Endothelial cell (in vitro differentiated cells): ENCODE measurements around the gene CDC42. TPM values are rescaled to one million over a fixed set of nuclear protein-coding genes. Genes with fewer than 3 reads are reported as not detected.

Source experiments
- DNase-seq: peaks from one replicate; pipeline ENCODE4 v3.0.0; 2021; ENCODE audit warnings: low spot score
- H3K27ac Mint-ChIP-seq: one replicate; pipeline ENCODE4 v1.8.0; 2021; ENCODE audit warnings: mixed read lengths, inconsistent platforms; ENCODE audit not compliant: unreplicated experiment
- H3K27me3 Mint-ChIP-seq: one replicate; pipeline ENCODE4 v1.8.0; 2021; ENCODE audit warnings: mild to moderate bottlenecking, moderate library complexity, mixed read lengths, inconsistent platforms; ENCODE audit not compliant: unreplicated experiment
- H3K36me3 Mint-ChIP-seq: one replicate; pipeline ENCODE4 v1.8.0; 2021; ENCODE audit warnings: mild to moderate bottlenecking, low read depth, mixed read lengths, inconsistent platforms; ENCODE audit not compliant: unreplicated experiment
- H3K4me1 Mint-ChIP-seq: one replicate; pipeline ENCODE4 v1.8.0; 2021; ENCODE audit warnings: mild to moderate bottlenecking, mixed read lengths, inconsistent platforms; ENCODE audit not compliant: unreplicated experiment
- H3K4me3 Mint-ChIP-seq: one replicate; pipeline ENCODE4 v1.8.0; 2021; ENCODE audit warnings: mild to moderate bottlenecking, mixed read lengths, inconsistent platforms; ENCODE audit not compliant: unreplicated experiment
- H3K9me3 Mint-ChIP-seq: one replicate; pipeline ENCODE4 v1.8.0; 2021; ENCODE audit warnings: mixed read lengths, inconsistent platforms; ENCODE audit not compliant: unreplicated experiment
- CTCF ChIP-seq: fragments of 200-600 bp; sonication (generic); IDR thresholded peaks from one replicate; pipeline ENCODE4 v1.5.0; 2021; ENCODE audit warnings: antibody characterized with exemption; ENCODE audit not compliant: unreplicated experiment
- total RNA-seq: library from RNA; stranded (reverse); fragmentation: NEBNext Ultra II Directional; extraction: Animal tissue kit (Norgen Biotek cat#: 25700); gene quantifications from one replicate; pipeline ENCODE4 v1.2.1, GENCODE V29; 2021; ENCODE audit not compliant: unreplicated experiment

Gene CDC42
- total RNA-seq, 1 donor from 2014 or later, result 370 TPM

GRCh38 chr1:22043198-22043769 is 9.2 kb upstream of the CDC42 start:
- H3K4me3 Mint-ChIP-seq, result no peak overlapping the region
- no peak for DNase-seq
- no peaks in the 10 kb centered on the region for H3K9me3 Mint-ChIP-seq
- no peak for TF ChIP-seq CTCF
- H3K36me3 Mint-ChIP-seq, result peaks cover 3% of the 10 kb centered on the region
- peaks cover 8% of the 10 kb centered on the region for H3K27me3 Mint-ChIP-seq
- H3K4me1 Mint-ChIP-seq, result peaks cover 8% of the 10 kb centered on the region
- H3K27ac Mint-ChIP-seq, result no peak overlapping the region

- Mint-ChIP-seq H3K4me3 (peak overlapping the region; percentile 4), H3K36me3 (peaks cover 3% of the 10 kb centered on the region), H3K4me1 (peaks cover 14% of the 10 kb centered on the region), H3K27me3 (peaks cover 8% of the 10 kb centered on the region), H3K9me3 (no peaks in the 10 kb centered on the region), H3K27ac (no peak overlapping the region)
- no peak for DNase-seq
- TF ChIP-seq CTCF, result no peak
Measured at GRCh38 chr1:22044690-22045420, 7.7 kb upstream of the CDC42 start.

- no peak for DNase-seq
- Mint-ChIP-seq H3K4me3 (peak overlapping the region; percentile 4), H3K27me3 (peaks cover 3% of the 10 kb centered on the region), H3K4me1 (peaks cover 9% of the 10 kb centered on the region), H3K27ac (no peak overlapping the region), H3K36me3 (peaks cover 3% of the 10 kb centered on the region), H3K9me3 (no peaks in the 10 kb centered on the region)
- no peak for TF ChIP-seq CTCF
Measured at GRCh38 chr1:22045604-22046228, 6.8 kb upstream of the CDC42 start.

- peaks cover 17% of the 10 kb centered on the region for H3K27me3 Mint-ChIP-seq
- no peak for DNase-seq
- no peak overlapping the region for H3K27ac Mint-ChIP-seq
- peaks cover 10% of the 10 kb centered on the region for H3K36me3 Mint-ChIP-seq
- no peak for TF ChIP-seq CTCF
- peaks cover 24% of the 10 kb centered on the region for H3K4me1 Mint-ChIP-seq
- no peak overlapping the region for H3K4me3 Mint-ChIP-seq
- H3K9me3 Mint-ChIP-seq, result no peaks in the 10 kb centered on the region
Measured at GRCh38 chr1:22048351-22049192, 3.9 kb upstream of the CDC42 start.
